Measurements from ENCODE around the gene PALMD.

The PALMD gene

GRCh38 chr1:99645699-99646531, at the start of gene PALMD:
Gene PALMD, plus strand, starts transcription at chr1:99646113. Its CDS starts 205 bp downstream, at chr1:99646318.
- Mint-ChIP-seq H3K4me1 (no peaks in the 10 kb centered on the region), H3K27me3 (peaks cover 4% of the 10 kb centered on the region), H3K4me3 (no peak within 1 kb of the TSS), H3K9me3 (no peaks in the 10 kb centered on the region), H3K36me3 (no peaks in the 10 kb centered on the region), H3K27ac (no peak within 1 kb of the TSS)
- DNase-seq (ENCODE audit: low spot score in 2 of 2) (no peak), ATAC-seq (ENCODE audit: low read depth) (no peak)

GRCh38 chr1:99598738-99599411, 47.0 kb upstream of the PALMD start:
- no peak overlapping the region for H3K27ac Mint-ChIP-seq
- ATAC-seq (ENCODE audit: low read depth) (no peak), DNase-seq (ENCODE audit: low spot score in 2 of 2) (no peak)
- no peak overlapping the region for H3K4me3 Mint-ChIP-seq
- H3K9me3 Mint-ChIP-seq = no peaks in the 10 kb centered on the region
- H3K27me3 Mint-ChIP-seq = peaks cover 1% of the 10 kb centered on the region
- no peaks in the 10 kb centered on the region for H3K36me3 Mint-ChIP-seq
- H3K4me1 Mint-ChIP-seq = no peaks in the 10 kb centered on the region

GRCh38 chr1:99599678-99600175, 46.2 kb upstream of the PALMD start:
- Mint-ChIP-seq H3K36me3 (no peaks in the 10 kb centered on the region), H3K4me1 (no peaks in the 10 kb centered on the region), H3K9me3 (no peaks in the 10 kb centered on the region), H3K4me3 (no peak overlapping the region), H3K27ac (no peak overlapping the region), H3K27me3 (peaks cover 1% of the 10 kb centered on the region)
- no peak for ATAC-seq (ENCODE audit: low read depth)
- DNase-seq (ENCODE audit: low spot score in 2 of 2) = no peak

- Mint-ChIP-seq H3K4me1 (no peaks in the 10 kb centered on the region), H3K27ac (no peak overlapping the region), H3K27me3 (no peaks in the 10 kb centered on the region), H3K9me3 (no peaks in the 10 kb centered on the region), H3K36me3 (no peaks in the 10 kb centered on the region), H3K4me3 (no peak overlapping the region)
- DNase-seq (ENCODE audit: low spot score in 2 of 2) = no peak
- no peak for ATAC-seq (ENCODE audit: low read depth)
Observed at GRCh38 chr1:99600782-99601181, 45.1 kb upstream of the PALMD start.

GRCh38 chr1:99601208-99601607, 44.7 kb upstream of the PALMD start:
- no peaks in the 10 kb centered on the region for H3K36me3 Mint-ChIP-seq
- H3K4me3 Mint-ChIP-seq = no peak overlapping the region

GRCh38 chr1:99601709-99602403, 44.1 kb upstream of the PALMD start:
- Mint-ChIP-seq H3K36me3 (no peaks in the 10 kb centered on the region), H3K4me1 (no peaks in the 10 kb centered on the region), H3K4me3 (no peak overlapping the region), H3K9me3 (no peaks in the 10 kb centered on the region), H3K27ac (no peak overlapping the region), H3K27me3 (no peaks in the 10 kb centered on the region)
- no peak for DNase-seq (ENCODE audit: low spot score in 2 of 2)
- ATAC-seq (ENCODE audit: low read depth) = no peak

More at GRCh38 chr1:99601208-99601607, 44.7 kb upstream of the PALMD start:
- H3K27me3 Mint-ChIP-seq = no peaks in the 10 kb centered on the region
- ATAC-seq (ENCODE audit: low read depth) (no peak), DNase-seq (ENCODE audit: low spot score in 2 of 2) (no peak)
- H3K4me1 Mint-ChIP-seq = no peaks in the 10 kb centered on the region
- no peaks in the 10 kb centered on the region for H3K9me3 Mint-ChIP-seq
- no peak overlapping the region for H3K27ac Mint-ChIP-seq

GRCh38 chr1:99602404-99602969, 43.4 kb upstream of the PALMD start:
- H3K4me3 Mint-ChIP-seq = no peak overlapping the region

GRCh38 chr1:99603699-99604560, 42.0 kb upstream of the PALMD start:
- no peak for ATAC-seq (ENCODE audit: low read depth)
- Mint-ChIP-seq H3K36me3 (no peaks in the 10 kb centered on the region), H3K27ac (no peak overlapping the region), H3K4me3 (no peak overlapping the region), H3K27me3 (no peaks in the 10 kb centered on the region), H3K4me1 (no peaks in the 10 kb centered on the region), H3K9me3 (peaks cover 5% of the 10 kb centered on the region)
- DNase-seq (ENCODE audit: low spot score in 2 of 2) = no peak

More at GRCh38 chr1:99602404-99602969, 43.4 kb upstream of the PALMD start:
- H3K27me3 Mint-ChIP-seq = no peaks in the 10 kb centered on the region
- no peaks in the 10 kb centered on the region for H3K4me1 Mint-ChIP-seq
- no peaks in the 10 kb centered on the region for H3K36me3 Mint-ChIP-seq
- H3K27ac Mint-ChIP-seq = no peak overlapping the region
- H3K9me3 Mint-ChIP-seq = peaks cover 1% of the 10 kb centered on the region
- DNase-seq (ENCODE audit: low spot score in 2 of 2) (no peak), ATAC-seq (ENCODE audit: low read depth) (no peak)

- H3K9me3 Mint-ChIP-seq = peaks cover 5% of the 10 kb centered on the region
- DNase-seq (ENCODE audit: low spot score in 2 of 2) = no peak
- H3K4me1 Mint-ChIP-seq = no peaks in the 10 kb centered on the region
- no peak overlapping the region for H3K27ac Mint-ChIP-seq
- H3K36me3 Mint-ChIP-seq = no peaks in the 10 kb centered on the region
- H3K4me3 Mint-ChIP-seq = no peak overlapping the region
- ATAC-seq (ENCODE audit: low read depth) = no peak
- H3K27me3 Mint-ChIP-seq = no peaks in the 10 kb centered on the region
Observed at GRCh38 chr1:99606306-99606705, 39.6 kb upstream of the PALMD start.

- no peak overlapping the region for H3K27ac Mint-ChIP-seq
- DNase-seq (ENCODE audit: low spot score in 2 of 2) = no peak
- ATAC-seq (ENCODE audit: low read depth) = no peak
- H3K4me1 Mint-ChIP-seq = no peaks in the 10 kb centered on the region
- H3K9me3 Mint-ChIP-seq = peaks cover 5% of the 10 kb centered on the region
- no peaks in the 10 kb centered on the region for H3K36me3 Mint-ChIP-seq
- no peaks in the 10 kb centered on the region for H3K27me3 Mint-ChIP-seq
- H3K4me3 Mint-ChIP-seq = no peak overlapping the region
Observed at GRCh38 chr1:99607590-99607989, 38.3 kb upstream of the PALMD start.

GRCh38 chr1:99608058-99608457, 37.9 kb upstream of the PALMD start:
- H3K9me3 Mint-ChIP-seq = peaks cover 5% of the 10 kb centered on the region
- no peak overlapping the region for H3K27ac Mint-ChIP-seq
- DNase-seq (ENCODE audit: low spot score in 2 of 2) = no peak

GRCh38 chr1:99613716-99614115, 32.2 kb upstream of the PALMD start:
- ATAC-seq (ENCODE audit: low read depth) (no peak), DNase-seq (ENCODE audit: low spot score in 2 of 2) (no peak)
- no peak overlapping the region for H3K4me3 Mint-ChIP-seq
- no peaks in the 10 kb centered on the region for H3K4me1 Mint-ChIP-seq
- no peak overlapping the region for H3K27ac Mint-ChIP-seq
- H3K36me3 Mint-ChIP-seq = no peaks in the 10 kb centered on the region
- peaks cover 1% of the 10 kb centered on the region for H3K27me3 Mint-ChIP-seq
- no peaks in the 10 kb centered on the region for H3K9me3 Mint-ChIP-seq

More at GRCh38 chr1:99608058-99608457, 37.9 kb upstream of the PALMD start:
- Mint-ChIP-seq H3K27me3 (no peaks in the 10 kb centered on the region), H3K4me3 (no peak overlapping the region), H3K36me3 (no peaks in the 10 kb centered on the region), H3K4me1 (no peaks in the 10 kb centered on the region)
- ATAC-seq (ENCODE audit: low read depth) = no peak

GRCh38 chr1:99614728-99615127, 31.2 kb upstream of the PALMD start:
- Mint-ChIP-seq H3K27ac (no peak overlapping the region), H3K36me3 (no peaks in the 10 kb centered on the region), H3K9me3 (no peaks in the 10 kb centered on the region), H3K27me3 (peaks cover 1% of the 10 kb centered on the region), H3K4me3 (no peak overlapping the region), H3K4me1 (no peaks in the 10 kb centered on the region)
- DNase-seq (ENCODE audit: low spot score in 2 of 2) = no peak
- no peak for ATAC-seq (ENCODE audit: low read depth)
